KMS-11 (cell line): ENCODE results near the gene BEX1.
"Not testable (repeated sequence)": the region's sequence is repeated elsewhere in the genome, so short reads cannot be mapped to it uniquely, and the experiment has no call there.

Experiments
- H2AFZ ChIP-seq: fragments of 200-600 bp; sonication (generic); 2 replicates; pipeline ENCODE4 v1.6.1; 2016; ENCODE audit warnings: antibody characterized with exemption, mixed run types, low read depth
- H3K27ac ChIP-seq: fragments of 200-600 bp; sonication (generic); 2 replicates; pipeline ENCODE4 v1.6.1; 2016; ENCODE audit warnings: mild to moderate bottlenecking, mixed run types
- H3K27me3 ChIP-seq: fragments of 200-600 bp; sonication (generic); 2 replicates; pipeline ENCODE4 v1.6.1; 2017; ENCODE audit warnings: mild to moderate bottlenecking, low read depth, mixed run types, moderate library complexity; ENCODE audit not compliant: insufficient read depth
- H3K36me3 ChIP-seq: fragments of 200-600 bp; sonication (generic); 2 replicates; pipeline ENCODE4 v1.6.1; 2017; ENCODE audit warnings: mild to moderate bottlenecking, mixed run types; ENCODE audit not compliant: insufficient read depth
- H3K4me1 ChIP-seq: fragments of 200-600 bp; sonication (generic); 2 replicates; pipeline ENCODE4 v1.6.1; 2016; ENCODE audit warnings: mild to moderate bottlenecking, low read depth, mixed run types; ENCODE audit not compliant: poor library complexity, severe bottlenecking
- H3K4me2 ChIP-seq: fragments of 200-600 bp; sonication (generic); 2 replicates; pipeline ENCODE4 v1.7.0; 2016; ENCODE audit warnings: mild to moderate bottlenecking, mixed run types
- H3K4me3 ChIP-seq: fragments of 200-600 bp; sonication (generic); IDR thresholded peaks from 2 replicates; pipeline ENCODE4 v1.6.1; 2017; ENCODE audit warnings: low read depth, low read length, mixed read lengths; ENCODE audit not compliant: insufficient read depth
- H3K79me2 ChIP-seq: fragments of 200-600 bp; sonication (generic); 2 replicates; pipeline ENCODE4 v1.6.1; 2016; ENCODE audit warnings: low read depth, mixed run types; ENCODE audit not compliant: insufficient read depth
- H3K9ac ChIP-seq: fragments of 200-600 bp; sonication (generic); 2 replicates; pipeline ENCODE4 v1.6.1; 2016; ENCODE audit warnings: mild to moderate bottlenecking, mixed run types
- H4K20me1 ChIP-seq: fragments of 200-600 bp; sonication (generic); 2 replicates; pipeline ENCODE4 v1.6.1; 2016; ENCODE audit warnings: mild to moderate bottlenecking, mixed run types; ENCODE audit not compliant: insufficient read depth
- CTCF ChIP-seq: fragments of 200-600 bp; sonication (generic); conservative IDR thresholded peaks from 2 replicates; pipeline ENCODE4 v1.6.1; 2017; ENCODE audit warnings: low read depth, mild to moderate bottlenecking, antibody characterized with exemption, low read length, moderate library complexity, mixed read lengths

Gene BEX1

GRCh38 chrX:103063918-103064434, at the start of gene BEX1:
BEX1 (minus strand) TSS chrX:103064171; CDS start chrX:103063274, 897 bp downstream.
- H3K4me2 ChIP-seq = no peak within 1 kb of the TSS
- no peak within 1 kb of the TSS for H3K4me3 ChIP-seq
- no peaks in the 10 kb centered on the region for H3K27me3 ChIP-seq
- no peaks in the 10 kb centered on the region for H3K36me3 ChIP-seq
- H3K4me1 ChIP-seq = no peaks in the 10 kb centered on the region
- H2AFZ ChIP-seq = no peak within 1 kb of the TSS
- no peaks in the 10 kb centered on the region for H4K20me1 ChIP-seq
- H3K9ac ChIP-seq = no peak within 1 kb of the TSS
- H3K27ac ChIP-seq = no peak within 1 kb of the TSS
- no peaks in the 10 kb centered on the region for H3K79me2 ChIP-seq
- TF ChIP-seq CTCF = no peak

GRCh38 chrX:103109497-103109896, 45.5 kb upstream of the BEX1 start:
- not testable (repeated sequence) for H4K20me1 ChIP-seq, H3K27me3 ChIP-seq, H3K79me2 ChIP-seq, H2AFZ ChIP-seq, H3K27ac ChIP-seq, H3K4me1 ChIP-seq, H3K4me2 ChIP-seq, H3K9ac ChIP-seq, H3K36me3 ChIP-seq, H3K4me3 ChIP-seq

- Histone ChIP-seq H2AFZ (no peak overlapping the region), H3K27me3 (no peaks in the 10 kb centered on the region), H3K79me2 (no peaks in the 10 kb centered on the region), H3K9ac (no peak overlapping the region), H3K4me1 (no peaks in the 10 kb centered on the region), H3K4me2 (no peak overlapping the region), H3K27ac (no peak overlapping the region), H4K20me1 (no peaks in the 10 kb centered on the region), H3K4me3 (no peak overlapping the region), H3K36me3 (no peaks in the 10 kb centered on the region)
- TF ChIP-seq CTCF = no peak
Observed at GRCh38 chrX:103107836-103108235, 43.9 kb upstream of the BEX1 start.

GRCh38 chrX:103107227-103107737, 43.3 kb upstream of the BEX1 start:
- H3K9ac ChIP-seq, H3K79me2 ChIP-seq, H3K36me3 ChIP-seq, H3K27me3 ChIP-seq, H3K4me3 ChIP-seq, H4K20me1 ChIP-seq, H3K27ac ChIP-seq, H2AFZ ChIP-seq, H3K4me2 ChIP-seq, H3K4me1 ChIP-seq: not testable (repeated sequence)

GRCh38 chrX:103104370-103104769, 40.4 kb upstream of the BEX1 start:
- H3K4me1 ChIP-seq, H3K27ac ChIP-seq, H3K4me3 ChIP-seq, H3K36me3 ChIP-seq, H3K79me2 ChIP-seq, H3K9ac ChIP-seq, H3K27me3 ChIP-seq, H3K4me2 ChIP-seq, H2AFZ ChIP-seq, H4K20me1 ChIP-seq: not testable (repeated sequence)

GRCh38 chrX:103103866-103104265, 39.9 kb upstream of the BEX1 start:
- not testable (repeated sequence) for H3K4me2 ChIP-seq, H3K4me3 ChIP-seq, H3K4me1 ChIP-seq, H3K79me2 ChIP-seq, H2AFZ ChIP-seq, H3K36me3 ChIP-seq, H4K20me1 ChIP-seq, H3K27ac ChIP-seq, H3K27me3 ChIP-seq, H3K9ac ChIP-seq
